Hair follicle dermal papilla cell (primary cell): Measurements from ENCODE around the gene SEMA6D. TPM values are rescaled to one million over a fixed set of nuclear protein-coding genes. Genes with fewer than 3 reads are reported as not detected.

Source experiments
- total RNA-seq: library from RNA; depleted of rRNA; stranded (reverse); fragments of >200 nt; gene quantifications from 2 replicates; pipeline ENCODE4 v1.2.3, GENCODE V29; 2012

SEMA6D gene
- 11.8 and 16.7 TPM in 2 replicates for total RNA-seq

DNA sequence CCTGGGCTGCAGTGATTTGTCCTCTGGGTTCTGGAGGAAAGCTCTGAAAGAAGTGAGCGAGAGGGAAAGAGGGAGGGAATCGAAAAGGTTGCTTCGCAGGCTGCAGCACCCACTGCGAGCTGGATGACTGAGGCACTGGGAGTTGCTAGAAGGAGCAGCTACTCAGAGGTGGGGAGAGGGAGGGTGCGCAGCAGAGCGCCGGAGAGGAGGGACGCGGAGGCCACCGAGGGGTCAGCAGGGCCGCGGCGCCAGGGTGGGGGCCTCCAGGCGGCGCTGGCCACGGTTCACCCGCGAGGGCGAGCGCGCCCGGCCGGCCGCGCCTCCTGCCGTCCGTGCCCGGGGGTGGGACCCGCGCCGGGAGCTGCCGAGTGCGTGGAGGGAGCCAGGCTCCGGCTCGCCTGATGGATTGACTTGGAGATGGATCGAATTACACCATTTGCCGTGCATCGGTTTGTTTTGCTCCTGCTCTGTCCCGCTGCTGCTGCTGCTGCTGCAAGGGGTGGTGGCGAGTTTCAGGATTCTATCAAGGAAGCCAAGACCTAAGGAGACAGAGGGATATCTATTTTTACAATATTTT lies at the start of gene SEMA6D:
SEMA6D (plus strand) TSS at position 470 of the 577 bp plus-strand sequence. CDS start 42,294 bp downstream, outside the sequence.

